ENCODE measurements around the gene PGBD5.

The PGBD5 gene

GRCh38 chr1:230349020-230349393 is 77.1 kb downstream of the PGBD5 start:
- no peak for TF ChIP-seq CTCF (IDR thresholded peaks at IDR 0.05)

- TF ChIP-seq CTCF (IDR thresholded peaks at IDR 0.05) = no peak
Observed at GRCh38 chr1:230348386-230349019, 77.6 kb downstream of the PGBD5 start.

DNA sequence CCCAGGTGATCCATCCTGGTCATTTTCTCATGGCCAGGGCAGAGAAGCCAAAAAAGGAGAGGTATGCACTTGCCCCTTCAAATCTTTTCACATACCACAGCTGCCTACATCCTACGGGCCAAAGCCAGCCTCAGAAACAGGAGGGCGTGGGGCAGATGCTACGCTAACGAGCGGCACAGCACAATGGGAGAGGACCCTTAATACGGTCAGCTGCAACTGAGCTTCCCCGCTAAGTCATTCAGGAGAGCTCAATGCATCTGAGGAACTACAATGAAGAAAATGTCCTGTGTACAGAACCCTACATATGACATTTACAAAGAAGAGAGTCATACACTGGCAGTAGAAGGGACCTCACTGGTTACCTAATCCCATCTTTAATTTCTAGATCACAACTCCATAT is 78.2 kb downstream of the PGBD5 start:
- TF ChIP-seq CTCF (IDR thresholded peaks at IDR 0.05) = no peak

DNA sequence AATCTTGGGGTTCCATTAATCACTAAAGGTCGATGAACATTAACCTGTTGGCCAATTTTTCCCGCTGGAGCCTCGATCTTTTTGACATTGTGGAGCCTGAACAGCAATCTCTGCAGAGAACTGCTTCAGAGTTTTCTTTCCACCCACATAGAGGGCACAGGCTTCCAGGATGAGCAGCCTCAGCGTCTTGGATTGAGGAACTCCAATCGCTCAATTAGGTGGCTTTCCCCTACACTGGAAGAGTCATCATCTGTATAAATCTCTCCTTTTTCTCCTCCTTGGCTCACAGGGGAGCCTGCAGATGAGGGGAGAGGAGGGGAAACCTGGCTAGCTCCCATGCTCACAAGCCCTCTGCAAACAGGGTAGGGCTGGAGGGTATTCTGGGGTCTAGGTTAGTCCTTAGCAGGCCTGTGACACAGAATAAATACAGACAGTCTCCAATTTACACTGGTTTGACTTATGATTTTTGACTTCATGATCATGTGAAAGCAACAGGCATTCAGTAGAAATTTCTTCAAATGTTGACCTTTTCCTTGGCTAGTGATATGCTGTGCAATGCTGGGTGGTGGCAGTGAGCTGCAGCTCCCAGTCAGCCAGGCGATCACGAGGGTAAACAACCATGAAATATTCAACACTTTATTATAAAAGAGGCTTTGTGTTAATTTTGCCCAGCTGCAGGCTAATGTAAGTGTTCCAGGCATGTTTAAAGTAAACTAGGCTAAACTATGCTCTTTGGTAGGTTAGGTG is 80.8 kb downstream of the PGBD5 start:
- no peak for TF ChIP-seq CTCF (IDR thresholded peaks at IDR 0.05)

DNA sequence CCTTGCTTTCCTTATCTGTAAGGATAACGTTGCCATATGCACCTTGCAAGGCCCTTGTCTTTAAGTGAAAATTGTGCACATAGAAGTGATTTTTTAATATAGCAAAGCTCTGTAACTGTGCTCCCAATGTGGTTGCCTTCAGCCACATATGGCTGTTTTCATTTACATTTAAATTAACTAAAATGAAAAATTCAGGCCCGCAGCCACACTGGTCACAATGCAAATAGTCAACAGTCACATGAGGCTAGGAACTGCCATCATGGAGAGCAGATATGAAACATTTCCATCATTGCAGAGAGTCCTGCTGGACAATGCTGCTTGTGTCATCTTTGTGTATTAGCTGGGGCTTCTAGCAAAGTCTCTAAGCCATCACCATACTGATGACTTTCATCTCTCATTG is 83.4 kb downstream of the PGBD5 start:
- no peak for TF ChIP-seq CTCF (IDR thresholded peaks at IDR 0.05)

DNA sequence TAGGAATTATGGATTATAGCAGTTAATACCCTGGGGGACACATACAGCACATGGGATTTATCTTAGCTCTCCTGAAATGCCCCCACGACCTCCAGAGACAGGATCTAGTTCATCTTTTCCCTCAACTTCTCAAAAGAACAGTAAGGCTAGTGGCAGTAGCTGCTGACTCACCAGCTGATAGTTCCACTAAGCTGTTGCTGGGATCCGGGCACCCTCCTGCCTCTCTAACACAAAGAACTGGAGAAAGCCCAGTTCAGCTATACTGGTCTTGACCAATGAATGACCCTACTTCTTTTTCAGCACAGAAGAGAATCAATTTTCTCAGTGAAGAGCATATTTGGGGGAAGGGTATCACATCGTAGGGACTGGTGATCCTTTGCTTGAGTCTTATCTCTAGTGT is 84.1 kb downstream of the PGBD5 start:
- no peak for TF ChIP-seq CTCF (IDR thresholded peaks at IDR 0.05)

DNA sequence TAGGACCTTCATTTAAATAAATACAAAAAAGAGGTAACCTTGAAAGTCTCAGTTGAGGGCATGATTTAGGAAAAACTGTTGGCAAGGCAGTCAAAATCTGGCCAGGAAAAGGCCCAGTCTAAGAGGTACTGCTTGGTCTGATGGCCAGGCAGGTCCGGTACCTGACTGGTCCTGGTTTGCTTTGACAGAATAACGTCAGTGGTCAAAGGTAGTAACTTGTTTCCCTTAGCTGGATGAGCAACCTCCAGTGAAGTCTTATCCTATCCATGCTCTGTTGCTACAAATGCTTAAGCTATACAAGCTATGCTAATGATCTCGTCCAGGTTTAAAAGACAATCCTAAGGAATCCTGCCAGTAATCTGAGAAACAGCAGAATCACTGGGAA is 85.0 kb downstream of the PGBD5 start:
- no peak for TF ChIP-seq CTCF (IDR thresholded peaks at IDR 0.05)
